Esophagus squamous epithelium (tissue), 5 donors: ENCODE data around the gene LRP2BP. TPM values are rescaled to one million over a fixed set of nuclear protein-coding genes. Genes with fewer than 3 reads are reported as not detected.
A peak's percentile ranks its signal among the peaks of the same experiment; 100 is the strongest.

Source experiments
- DNase-seq: peaks from one replicate; lab custom pipeline; 2025; lab: John Stamatoyannopoulos, UW
- H3K27ac ChIP-seq, 4 donors: fragments of 200-600 bp; sonication (generic); one replicate each; pipeline ENCODE4 v1.5.1; 2016 to 2019; ENCODE audit warnings: mild to moderate bottlenecking in 1 of 4
- H3K27me3 ChIP-seq, 4 donors: fragments of 200-600 bp; sonication (generic); 1 replicate in 3 of 4; 2 replicates in 1 of 4; pipeline versions ENCODE4 v1.5.1 to v1.6.0; 2017 to 2021; ENCODE audit warnings: antibody characterized with exemption in 1 of 4
- H3K36me3 ChIP-seq, 3 donors: fragments of 200-600 bp; sonication (generic); one replicate each; pipeline ENCODE4 v1.5.1; 2016 to 2019
- H3K4me1 ChIP-seq, 3 donors: fragments of 200-600 bp; sonication (generic); one replicate each; pipeline ENCODE4 v1.5.1; 2017 to 2019
- H3K4me3 ChIP-seq, 4 donors: fragments of 200-600 bp; sonication (generic); 1 replicate in 3 of 4; 2 replicates in 1 of 4; pipeline ENCODE4 v1.5.1; 2016 to 2019; ENCODE audit warnings: mild to moderate bottlenecking in 2 of 4, moderate library complexity in 1 of 4
- H3K9me3 ChIP-seq, 3 donors: fragments of 200-600 bp; sonication (generic); one replicate each; pipeline ENCODE4 v1.5.1; 2016 to 2019
- CTCF ChIP-seq, 6 experiments: fragments of 450-650 bp in 4 of 6; fragments of 200-600 bp in 2 of 6; sonication (generic) in 2 of 6; IDR thresholded peaks; one replicate each; pipeline ENCODE4 v1.5.1; 2016 to 2019; ENCODE audit warnings: antibody characterized with exemption in 6 of 6, mild to moderate bottlenecking in 4 of 6, moderate library complexity in 4 of 6
- POLR2A ChIP-seq, 4 donors: fragments of 450-650 bp; IDR thresholded peaks; one replicate each; pipeline ENCODE4 v1.6.1; 2017; ENCODE audit warnings: antibody characterized with exemption in 4 of 4, mild to moderate bottlenecking in 4 of 4, moderate library complexity in 3 of 4
- WGBS, 2 donors: methylation state at CpG; one replicate each; pipeline ENCODE4 v1.1.5; 2018; 5-methylcytosine and 5-hydroxymethylcytosine counted together
- intact Hi-C: fragments of 100-400 bp; cut with DNase I; formaldehyde crosslinking; loops from one replicate; pipeline ENCODE4 v1.15.0; 2022
- total RNA-seq, 4 donors: library from RNA; depleted of rRNA; stranded (reverse); fragments of >200 nt; gene quantifications; one replicate each; pipeline ENCODE4 v1.1.0, GENCODE V29; 2016
- donor health status: DM: yes; HTN: yes; CAD: no.

The LRP2BP gene
- total RNA-seq, 4 donors from 2014 or later, result 0.08 to 0.57 (median 0.22) TPM; not detected in 1

GRCh38 chr4:185405296-185405999 is 9.7 kb upstream of the LRP2BP start:
- WGBS, 2 donors, result 82% methylated on average over 6 of the region's 6 CpGs
- no peak overlapping the region for H3K27ac ChIP-seq
- no peaks in the 10 kb centered on the region for H3K27me3 ChIP-seq
- intact Hi-C loops, result no loop called here
- no peak overlapping the region for H3K4me3 ChIP-seq
- no peaks in the 10 kb centered on the region for H3K9me3 ChIP-seq
- no peak for DNase-seq
- H3K36me3 ChIP-seq, result peaks cover 0 to 97% (median 0%) of the 10 kb centered on the region in 3 donors
- TF ChIP-seq CTCF (IDR thresholded peaks at IDR 0.05) (no peak), POLR2A (IDR thresholded peaks at IDR 0.05) (no peak)
- peaks cover 0 to 2% (median 0%) of the 10 kb centered on the region in 3 donors for H3K4me1 ChIP-seq

GRCh38 chr4:185404031-185404430 is 8.3 kb upstream of the LRP2BP start:
- TF ChIP-seq POLR2A (IDR thresholded peaks at IDR 0.05), result no peak
- no peak for TF ChIP-seq CTCF (IDR thresholded peaks at IDR 0.05)
- DNase-seq, result no peak
- no peaks in the 10 kb centered on the region for H3K27me3 ChIP-seq
- H3K4me1 ChIP-seq, result peaks cover 4 to 17% (median 4%) of the 10 kb centered on the region in 3 donors
- H3K27ac ChIP-seq, result no peak overlapping the region
- H3K36me3 ChIP-seq, result peaks cover 0 to 96% (median 0%) of the 10 kb centered on the region in 3 donors
- whole genome bisulfite sequencing, 2 donors, result 94 to 100% methylated on average over 3 to 4 of the region's 4 CpGs
- intact Hi-C loops, result no loop called here
- H3K9me3 ChIP-seq, result no peaks in the 10 kb centered on the region
- H3K4me3 ChIP-seq, result no peak overlapping the region

GRCh38 chr4:185399466-185399865 is 3.7 kb upstream of the LRP2BP start:
- TF ChIP-seq CTCF (IDR thresholded peaks at IDR 0.05), result no peak
- TF ChIP-seq POLR2A (IDR thresholded peaks at IDR 0.05), result no peak
- WGBS, 2 donors, result 12 to 54% methylated on average over 8 of the region's 8 CpGs
- H3K4me3 ChIP-seq, result peak overlapping the region in 3 of 4 donors; percentile 22 to 67 (median 45)
- intact Hi-C loops, result loop anchor here (10.0 kb wide), 1 partner anchor 195 kb away; the partner anchor contains the start of genes CFAP97 and SNX25
- H3K9me3 ChIP-seq, result no peaks in the 10 kb centered on the region
- H3K27me3 ChIP-seq, result no peaks in the 10 kb centered on the region
- peaks cover 0 to 53% (median 0%) of the 10 kb centered on the region in 3 donors for H3K36me3 ChIP-seq
- peaks cover 7 to 50% (median 19%) of the 10 kb centered on the region in 3 donors for H3K4me1 ChIP-seq
- H3K27ac ChIP-seq, result peak overlapping the region; percentile 17 to 100 (median 64)
- DNase-seq, result no peak

- Histone ChIP-seq H3K4me1 (peaks cover 7 to 56% (median 19%) of the 10 kb centered on the region in 3 donors), H3K4me3 (peak overlapping the region in 1 of 4 donors; percentile 67), H3K9me3 (no peaks in the 10 kb centered on the region), H3K36me3 (peaks cover 0 to 46% (median 0%) of the 10 kb centered on the region in 3 donors), H3K27ac (peak overlapping the region; percentile 17 to 100 (median 64)), H3K27me3 (no peaks in the 10 kb centered on the region)
- TF ChIP-seq CTCF (IDR thresholded peaks at IDR 0.05) (no peak), POLR2A (IDR thresholded peaks at IDR 0.05) (no peak)
- intact Hi-C loops, result loop anchor here (10.0 kb wide), 1 partner anchor 194 kb away; the partner anchor contains the start of genes CFAP97 and SNX25
- DNase-seq, result no peak
- 11 to 15% methylated on average over 2 of the region's 2 CpGs for WGBS, 2 donors
Measured at GRCh38 chr4:185398618-185399017, 2.9 kb upstream of the LRP2BP start.
